SU-DHL-6 (cell line): ENCODE data around the gene LAMA1.

ENCODE experiments used
- EZH2phosphoT487 ChIP-seq: fragments of 200-600 bp; sonication (generic), shearing (Covaris generic); conservative IDR thresholded peaks from 2 replicates; pipeline ENCODE4 v1.6.1; 2018; ENCODE audit warnings: mild to moderate bottlenecking, antibody characterized with exemption, low read length, moderate library complexity, mixed read lengths
- TF ChIP-seq, protein P1 (sequence below): fragments of 200-600 bp; sonication (generic); IDR thresholded peaks from one replicate; pipeline ENCODE4 v1.5.1; 2017; ENCODE audit warnings: antibody characterized with exemption, mild to moderate bottlenecking, low read length, moderate library complexity; ENCODE audit not compliant: insufficient read depth, poor library complexity, severe bottlenecking

DNA sequence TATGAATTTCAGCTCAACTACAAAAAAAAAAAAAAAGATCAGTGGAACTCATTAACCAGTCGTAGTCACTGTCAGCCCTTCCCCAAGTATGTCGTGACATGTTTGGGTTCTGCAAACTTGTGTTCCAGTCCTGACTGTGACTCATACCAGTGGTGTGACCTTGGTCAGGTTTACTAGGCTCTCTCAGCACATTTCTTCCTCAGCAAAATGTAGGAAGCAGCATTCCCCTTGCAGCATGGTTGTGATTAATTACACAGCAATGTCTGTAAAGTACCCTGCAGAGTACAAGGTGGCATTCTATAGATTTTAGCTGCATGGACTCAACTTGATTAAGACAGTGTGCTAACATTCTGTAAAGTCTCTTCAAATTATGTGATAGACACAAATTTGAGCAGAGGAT, 156.9 kb downstream of the LAMA1 start:
- TF ChIP-seq, protein P1, sequence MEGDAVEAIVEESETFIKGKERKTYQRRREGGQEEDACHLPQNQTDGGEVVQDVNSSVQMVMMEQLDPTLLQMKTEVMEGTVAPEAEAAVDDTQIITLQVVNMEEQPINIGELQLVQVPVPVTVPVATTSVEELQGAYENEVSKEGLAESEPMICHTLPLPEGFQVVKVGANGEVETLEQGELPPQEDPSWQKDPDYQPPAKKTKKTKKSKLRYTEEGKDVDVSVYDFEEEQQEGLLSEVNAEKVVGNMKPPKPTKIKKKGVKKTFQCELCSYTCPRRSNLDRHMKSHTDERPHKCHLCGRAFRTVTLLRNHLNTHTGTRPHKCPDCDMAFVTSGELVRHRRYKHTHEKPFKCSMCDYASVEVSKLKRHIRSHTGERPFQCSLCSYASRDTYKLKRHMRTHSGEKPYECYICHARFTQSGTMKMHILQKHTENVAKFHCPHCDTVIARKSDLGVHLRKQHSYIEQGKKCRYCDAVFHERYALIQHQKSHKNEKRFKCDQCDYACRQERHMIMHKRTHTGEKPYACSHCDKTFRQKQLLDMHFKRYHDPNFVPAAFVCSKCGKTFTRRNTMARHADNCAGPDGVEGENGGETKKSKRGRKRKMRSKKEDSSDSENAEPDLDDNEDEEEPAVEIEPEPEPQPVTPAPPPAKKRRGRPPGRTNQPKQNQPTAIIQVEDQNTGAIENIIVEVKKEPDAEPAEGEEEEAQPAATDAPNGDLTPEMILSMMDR, result no peak
- no peak for TF ChIP-seq EZH2phosphoT487
